Activated CD4-positive, alpha-beta T cell treated with anti-CD3 and anti-CD28 coated beads for 36 hours (primary cell): ENCODE results near the gene RNASE8. TPM values are rescaled to one million over a fixed set of nuclear protein-coding genes. Genes with fewer than 3 reads are reported as not detected.

Experiments
- ATAC-seq: fragments of 200-7000 bp; cut with Tn5 transposase; one replicate; pipeline ENCODE4 v1.10.0; 2021; ENCODE audit warnings: mild to moderate bottlenecking, moderate library complexity
- CTCF ChIA-PET: fragments of 350-600 bp; sonication (Branson Sonifier 250); formaldehyde crosslinking; loops from one replicate; lab custom pipeline; 2021; ENCODE audit warnings: antibody characterized with exemption; lab: Charles Lee
- POLR2A ChIA-PET: fragments of 350-600 bp; sonication (Branson Sonifier 250); formaldehyde crosslinking; loops from one replicate; lab custom pipeline; 2021; ENCODE audit warnings: antibody characterized with exemption, inconsistent platforms; lab: Charles Lee
- DNase-seq: peaks from one replicate; pipeline ENCODE4 v3.0.0-alpha.2; 2020
- H3K27ac Mint-ChIP-seq: one replicate; pipeline ENCODE4 v1.8.0; 2021; ENCODE audit warnings: mixed read lengths
- H3K27me3 Mint-ChIP-seq: one replicate; pipeline ENCODE4 v1.8.0; 2021; ENCODE audit warnings: mixed read lengths
- H3K36me3 Mint-ChIP-seq: one replicate; pipeline ENCODE4 v1.8.0; 2021; ENCODE audit warnings: low read depth, mixed read lengths
- H3K4me1 Mint-ChIP-seq: one replicate; pipeline ENCODE4 v1.8.0; 2021; ENCODE audit warnings: mixed read lengths
- H3K4me3 Mint-ChIP-seq: one replicate; pipeline ENCODE4 v1.8.0; 2021; ENCODE audit warnings: mild to moderate bottlenecking, moderate library complexity, mixed read lengths
- H3K9me3 Mint-ChIP-seq: one replicate; pipeline ENCODE4 v1.8.0; 2021; ENCODE audit warnings: low read depth, mixed read lengths
- intact Hi-C, 2 experiments: fragments of 100-400 bp; cut with DNase I in 1 of 2; cut with micrococcal nuclease in 1 of 2; formaldehyde crosslinking; loops; one replicate each; pipeline versions ENCODE4 v1.14.2 to v1.15.1; 2022 to 2024; cut with DNase I, micrococcal nuclease
- total RNA-seq, 2 experiments: library from RNA; stranded (reverse); gene quantifications; one replicate each; pipeline ENCODE4 v1.2.3, GENCODE V29; 2021

RNASE8 gene
- total RNA-seq, 2 experiments from 2014 or later = not detected

- Mint-ChIP-seq H3K36me3 (no peaks in the 10 kb centered on the region), H3K9me3 (no peaks in the 10 kb centered on the region), H3K27me3 (peaks cover 63% of the 10 kb centered on the region), H3K4me3 (no peak overlapping the region), H3K27ac (no peak overlapping the region), H3K4me1 (peaks cover 32% of the 10 kb centered on the region)
- ChIA-PET CTCF (interaction anchor here (0.7 to 3.1 kb wide), 7 partner anchors 12 to 817 kb away, joined by 3 to 52 read pairs (median 5); no protein-coding TSS in a partner anchor), POLR2A (no interaction called here)
- intact Hi-C loops = no loop called here
- DNase-seq = no peak
- ATAC-seq = no peak
Observed at GRCh38 chr14:21066882-21067502, 9.4 kb downstream of the RNASE8 start.

DNA sequence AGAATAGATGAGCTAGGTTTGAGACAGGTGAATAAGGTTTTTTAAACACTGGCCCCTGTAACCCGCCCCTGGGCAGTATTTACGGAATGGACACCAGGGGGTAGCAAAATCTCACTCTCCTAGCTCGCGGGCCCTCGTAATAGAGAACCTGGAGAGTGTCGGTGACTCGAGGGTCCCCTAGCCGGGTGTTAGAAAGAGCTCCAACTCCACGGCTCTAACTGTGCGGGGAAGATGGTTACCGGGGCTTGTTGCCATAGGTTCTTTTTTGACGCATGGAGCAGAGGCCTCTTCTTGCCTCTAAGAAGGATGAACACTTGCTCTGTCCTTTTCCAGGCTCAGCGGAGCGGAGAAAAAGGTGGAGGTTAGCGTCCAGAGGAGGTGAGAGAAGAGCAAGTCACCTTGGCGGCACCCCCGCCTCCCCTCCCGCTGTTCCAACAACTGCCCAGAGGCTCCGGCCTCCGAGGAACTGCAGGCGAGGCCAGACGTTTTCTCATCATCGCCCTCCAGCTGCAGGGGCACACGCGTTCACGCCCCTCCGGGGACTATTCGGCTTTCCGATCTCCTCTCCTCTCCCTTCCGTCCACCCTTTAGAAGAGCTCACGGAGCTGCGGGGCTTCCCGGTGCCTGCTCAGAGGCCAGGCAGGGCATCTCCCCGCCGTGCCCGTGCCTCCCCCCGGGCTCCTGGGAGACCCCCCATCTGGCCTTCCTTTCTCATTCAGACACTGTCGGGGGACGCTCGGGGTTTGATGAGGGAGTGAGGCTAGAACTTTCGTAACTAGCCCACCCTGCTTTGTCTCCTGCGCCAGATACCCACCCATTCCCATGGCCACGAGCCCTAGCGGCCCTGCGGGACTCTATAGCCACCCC lies 11.1 kb downstream of the RNASE8 start:
- peak; percentile 46 for ATAC-seq
- CTCF ChIA-PET = interaction anchor here (0.6 to 3.1 kb wide), 17 partner anchors 10 to 138 kb away, joined by 3 to 52 read pairs (median 5); no protein-coding TSS in a partner anchor
- peak overlapping the region; percentile 63 for H3K4me3 Mint-ChIP-seq
- H3K4me1 Mint-ChIP-seq = peaks cover 33% of the 10 kb centered on the region
- peak; percentile 64 for DNase-seq
- H3K9me3 Mint-ChIP-seq = no peaks in the 10 kb centered on the region
- peaks cover 65% of the 10 kb centered on the region for H3K27me3 Mint-ChIP-seq
- POLR2A ChIA-PET = interaction anchor here (0.6 to 0.7 kb wide), 2 partner anchors 13 to 36 kb away, joined by 3 read pairs; no protein-coding TSS in a partner anchor
- H3K27ac Mint-ChIP-seq = no peak overlapping the region
- intact Hi-C loops = loop anchor here (1.0 to 2.0 kb wide), 4 partner anchors 24 to 38 kb away; no protein-coding TSS in a partner anchor
- no peaks in the 10 kb centered on the region for H3K36me3 Mint-ChIP-seq

DNA sequence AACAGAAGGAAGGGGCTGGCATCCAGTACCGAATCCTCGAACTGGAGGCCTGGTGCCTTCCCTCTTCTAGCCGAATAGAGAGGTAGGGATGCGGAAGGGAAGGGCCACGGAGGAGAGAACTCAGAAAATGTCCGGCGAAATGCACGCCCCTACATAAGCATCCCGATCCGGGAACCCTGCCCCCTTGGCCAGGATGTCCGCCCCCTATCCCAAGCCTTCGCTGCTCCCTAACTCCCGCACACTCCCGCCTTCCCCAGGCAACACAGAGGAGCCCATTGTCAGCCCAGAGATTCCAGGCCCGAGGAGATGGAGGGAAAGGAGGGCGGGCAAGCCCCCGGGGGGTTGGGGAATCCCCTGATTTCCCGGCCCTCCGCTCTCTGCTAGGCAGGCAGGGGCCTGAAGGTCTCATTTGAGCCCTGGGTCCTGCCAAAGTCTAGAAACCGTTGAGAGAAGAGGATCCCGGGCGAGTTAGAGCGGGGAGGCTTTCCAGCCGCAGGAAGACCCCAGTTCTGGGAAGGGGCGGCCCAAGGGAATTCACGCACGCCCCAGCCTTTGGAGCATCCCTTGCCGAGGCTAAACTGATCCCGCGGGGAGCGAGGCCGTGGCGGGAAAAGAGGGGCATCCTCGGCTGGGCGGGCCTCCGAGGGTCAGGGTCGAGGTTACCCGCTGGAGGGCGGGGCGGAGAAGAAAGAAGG lies 11.9 kb downstream of the RNASE8 start:
- DNase-seq (no peak), ATAC-seq (no peak)
- CTCF ChIA-PET = interaction anchor here (0.6 to 3.1 kb wide), 11 partner anchors 11 to 81 kb away, joined by 3 to 52 read pairs (median 8); no protein-coding TSS in a partner anchor
- intact Hi-C loops = loop anchor here (2.0 kb wide), 4 partner anchors 17 to 45 kb away; partner anchors contain the start of gene NDRG2 (in 1 of the 2)
- H3K36me3 Mint-ChIP-seq = no peaks in the 10 kb centered on the region
- peak overlapping the region; percentile 63 for H3K4me3 Mint-ChIP-seq
- POLR2A ChIA-PET = no interaction called here
- H3K4me1 Mint-ChIP-seq = peaks cover 33% of the 10 kb centered on the region
- no peaks in the 10 kb centered on the region for H3K9me3 Mint-ChIP-seq
- H3K27ac Mint-ChIP-seq = no peak overlapping the region
- H3K27me3 Mint-ChIP-seq = peaks cover 65% of the 10 kb centered on the region

- Mint-ChIP-seq H3K4me1 (peaks cover 33% of the 10 kb centered on the region), H3K27me3 (peaks cover 61% of the 10 kb centered on the region), H3K4me3 (peak within 1 kb of the TSS; percentile 63), H3K9me3 (no peaks in the 10 kb centered on the region), H3K27ac (no peak within 1 kb of the TSS), H3K36me3 (no peaks in the 10 kb centered on the region)
- ATAC-seq = no peak
- DNase-seq = peak; percentile 43
- ChIA-PET POLR2A (interaction anchor here (0.8 to 1.6 kb wide), 2 partner anchors 22 to 97 kb away, joined by 3 read pairs; no protein-coding TSS in a partner anchor), CTCF (interaction anchor here (0.6 to 5.7 kb wide), 9 partner anchors 17 to 78 kb away, joined by 3 to 48 read pairs (median 6); no protein-coding TSS in a partner anchor)
- intact Hi-C loops = loop anchor here (2.0 kb wide), 2 partner anchors 17 to 45 kb away; partner anchors contain the start of gene NDRG2 (in 1 of the 2)
Observed at GRCh38 chr14:21070083-21070609, 12.5 kb downstream of the RNASE8 start, which contains the start of gene ARHGEF40. Gene ARHGEF40 (plus strand): TSS chr14:21070304. CDS start chr14:21070397, 93 bp downstream.

- Mint-ChIP-seq H3K4me3 (peak overlapping the region; percentile 63), H3K27ac (no peak overlapping the region), H3K27me3 (peaks cover 57% of the 10 kb centered on the region), H3K4me1 (peaks cover 33% of the 10 kb centered on the region), H3K9me3 (no peaks in the 10 kb centered on the region), H3K36me3 (no peaks in the 10 kb centered on the region)
- intact Hi-C loops = loop anchor here (2.0 kb wide), 2 partner anchors 16 to 46 kb away; partner anchors contain the start of gene NDRG2 (in 1 of the 2)
- ChIA-PET POLR2A (interaction anchor here (0.8 to 1.6 kb wide), 3 partner anchors 22 to 98 kb away, joined by 3 to 4 read pairs (median 3); no protein-coding TSS in a partner anchor), CTCF (interaction anchor here (0.6 to 5.7 kb wide), 12 partner anchors 8 to 77 kb away, joined by 3 to 48 read pairs (median 5); no protein-coding TSS in a partner anchor)
- peak; percentile 38 for DNase-seq
- ATAC-seq = peak; percentile 17
Observed at GRCh38 chr14:21070610-21071224, 13.1 kb downstream of the RNASE8 start.

DNA sequence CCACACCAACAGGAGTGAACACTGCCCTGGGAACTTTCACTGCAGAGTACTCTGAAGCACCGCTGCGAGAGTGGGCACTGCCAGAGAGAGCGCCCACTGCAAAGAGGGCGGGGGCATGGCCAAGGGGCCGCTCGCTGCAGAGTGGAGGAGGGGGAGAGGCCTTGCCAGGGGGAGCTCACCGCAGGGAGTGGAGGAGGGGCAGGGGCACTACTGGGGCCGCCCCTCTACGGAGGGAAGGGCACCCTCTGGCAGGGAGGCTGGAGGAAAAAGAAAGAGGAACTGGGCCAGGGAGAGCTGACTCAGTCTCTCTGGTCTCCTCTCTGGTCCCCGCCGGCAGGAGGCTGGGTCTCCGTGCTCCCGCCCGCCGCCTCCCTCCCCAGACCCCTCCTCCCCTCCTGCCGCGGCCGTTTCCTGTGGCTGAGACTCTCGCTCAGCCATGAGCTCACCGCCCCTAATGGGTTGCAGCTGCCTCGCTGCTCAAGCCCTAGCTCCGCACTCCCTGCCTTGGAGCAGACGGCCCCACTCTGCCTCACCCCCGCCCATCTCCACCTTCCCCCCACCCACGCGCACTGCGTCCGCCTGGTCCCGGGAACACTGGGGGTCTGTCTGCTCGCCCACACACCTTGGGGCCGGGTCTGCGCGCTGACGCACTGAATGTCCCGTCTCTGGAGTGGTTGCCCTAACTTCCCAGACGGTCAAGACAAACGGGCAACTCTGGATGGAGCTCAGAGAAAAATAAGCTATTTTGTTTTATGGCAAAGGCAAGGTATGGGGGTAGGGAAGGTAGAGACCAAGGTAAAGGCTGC lies 13.8 kb downstream of the RNASE8 start:
- peak; percentile 83 for DNase-seq
- Mint-ChIP-seq H3K4me1 (peaks cover 33% of the 10 kb centered on the region), H3K27ac (no peak overlapping the region), H3K4me3 (peak overlapping the region; percentile 63), H3K9me3 (no peaks in the 10 kb centered on the region), H3K27me3 (peaks cover 54% of the 10 kb centered on the region), H3K36me3 (no peaks in the 10 kb centered on the region)
- intact Hi-C loops = loop anchor here (2.0 kb wide), 2 partner anchors 15 to 47 kb away; partner anchors contain the start of gene NDRG2 (in 1 of the 2)
- ATAC-seq = peak; percentile 72
- CTCF ChIA-PET = interaction anchor here (0.7 to 5.7 kb wide), 12 partner anchors 8 to 57 kb away, joined by 3 to 48 read pairs (median 5); partner anchors contain the start of gene RNASE8
- POLR2A ChIA-PET = interaction anchor here (1.4 to 1.6 kb wide), 2 partner anchors 21 to 34 kb away, joined by 3 to 4 read pairs; no protein-coding TSS in a partner anchor

DNA sequence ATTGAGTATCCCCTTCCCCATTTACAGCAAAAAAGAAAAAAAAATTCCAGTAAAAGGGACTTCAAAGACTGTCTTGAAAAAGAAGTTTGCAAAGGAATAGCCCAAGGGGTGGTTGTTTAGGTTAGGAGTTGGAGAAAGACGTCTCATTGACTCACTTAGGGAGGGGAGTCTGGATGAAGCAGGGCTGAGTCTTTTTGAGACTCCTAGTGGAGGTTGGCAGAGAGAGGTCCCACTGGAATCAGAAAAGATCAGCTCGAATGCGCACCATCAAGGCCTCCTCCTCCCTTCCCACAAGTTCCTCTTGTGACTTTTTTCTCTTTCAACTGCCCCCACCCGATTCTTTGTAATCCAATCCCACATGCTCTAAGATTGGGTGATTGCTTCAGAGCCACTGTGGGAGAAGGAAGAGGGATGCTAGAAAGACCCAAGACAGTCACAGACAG lies 14.4 kb downstream of the RNASE8 start:
- peaks cover 49% of the 10 kb centered on the region for H3K27me3 Mint-ChIP-seq
- no peaks in the 10 kb centered on the region for H3K9me3 Mint-ChIP-seq
- DNase-seq = no peak
- POLR2A ChIA-PET = interaction anchor here (1.4 to 1.6 kb wide), 2 partner anchors 20 to 33 kb away, joined by 3 to 4 read pairs; no protein-coding TSS in a partner anchor
- ATAC-seq = no peak
- CTCF ChIA-PET = interaction anchor here (0.7 to 5.7 kb wide), 10 partner anchors 10 to 57 kb away, joined by 3 to 48 read pairs (median 3); partner anchors contain the start of gene RNASE8
- H3K4me3 Mint-ChIP-seq = peak overlapping the region; percentile 63
- peaks cover 33% of the 10 kb centered on the region for H3K4me1 Mint-ChIP-seq
- intact Hi-C loops = no loop called here
- H3K36me3 Mint-ChIP-seq = no peaks in the 10 kb centered on the region
- H3K27ac Mint-ChIP-seq = no peak overlapping the region

GRCh38 chr14:21072781-21073339 lies 15.2 kb downstream of the RNASE8 start:
- ATAC-seq = no peak
- no peaks in the 10 kb centered on the region for H3K9me3 Mint-ChIP-seq
- no peak overlapping the region for H3K4me3 Mint-ChIP-seq
- CTCF ChIA-PET = interaction anchor here (0.9 to 5.7 kb wide), 7 partner anchors 14 to 57 kb away, joined by 3 to 48 read pairs (median 4); partner anchors contain the start of gene RNASE8
- H3K27me3 Mint-ChIP-seq = peaks cover 44% of the 10 kb centered on the region
- H3K4me1 Mint-ChIP-seq = peaks cover 33% of the 10 kb centered on the region
- DNase-seq = no peak
- intact Hi-C loops = no loop called here
- H3K27ac Mint-ChIP-seq = no peak overlapping the region
- H3K36me3 Mint-ChIP-seq = no peaks in the 10 kb centered on the region
- POLR2A ChIA-PET = no interaction called here

DNA sequence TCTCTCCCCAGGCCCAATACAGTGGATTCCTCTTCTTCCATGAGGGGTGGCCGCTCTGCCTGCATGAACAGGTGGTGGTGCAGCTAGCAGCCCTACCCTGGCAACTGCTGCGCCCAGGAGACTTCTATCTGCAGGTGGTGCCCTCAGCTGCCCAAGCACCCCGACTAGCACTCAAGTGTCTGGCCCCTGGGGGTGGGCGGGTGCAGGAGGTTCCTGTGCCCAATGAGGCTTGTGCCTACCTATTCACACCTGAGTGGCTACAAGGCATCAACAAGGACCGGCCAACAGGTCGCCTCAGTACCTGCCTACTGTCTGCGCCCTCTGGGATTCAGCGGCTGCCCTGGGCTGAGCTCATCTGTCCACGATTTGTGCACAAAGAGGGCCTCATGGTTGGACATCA lies 16.3 kb downstream of the RNASE8 start:
- Mint-ChIP-seq H3K27ac (no peak overlapping the region), H3K36me3 (no peaks in the 10 kb centered on the region), H3K27me3 (peaks cover 36% of the 10 kb centered on the region), H3K4me1 (peaks cover 26% of the 10 kb centered on the region), H3K4me3 (no peak overlapping the region), H3K9me3 (no peaks in the 10 kb centered on the region)
- ChIA-PET CTCF (interaction anchor here (1.5 to 5.7 kb wide), 4 partner anchors 16 to 59 kb away, joined by 4 to 38 read pairs (median 10); no protein-coding TSS in a partner anchor), POLR2A (no interaction called here)
- DNase-seq (no peak), ATAC-seq (no peak)
- intact Hi-C loops = no loop called here
